Psoas muscle (tissue), 8 donors: Measurements from ENCODE around the gene NANS. TPM values are rescaled to one million over a fixed set of nuclear protein-coding genes. Genes with fewer than 3 reads are reported as not detected.

Experiments used
- ATAC-seq, 4 donors: fragments of 200-7000 bp; cut with Tn5 transposase; one replicate each; pipeline ENCODE4 v1.9.1; 2020; ENCODE audit warnings: moderate library complexity in 3 of 4, mild to moderate bottlenecking in 2 of 4
- DNase-seq, 2 donors: peaks; one replicate each; pipeline ENCODE4 v3.0.0-alpha.2; 2020
- H3K27ac ChIP-seq: fragments of 200-600 bp; one replicate; pipeline ENCODE4 v1.8.0; 2022
- H3K27me3 ChIP-seq, 3 donors: fragments of 200-600 bp in 1 of 3; one replicate each; pipeline versions ENCODE4 v1.6.1 to v1.8.0; 2013 to 2022; ENCODE audit warnings: low read length in 2 of 3, mild to moderate bottlenecking in 2 of 3, moderate library complexity in 1 of 3; ENCODE audit not compliant: insufficient read depth in 3 of 3
- H3K36me3 ChIP-seq, 2 donors: fragments of 200-600 bp in 1 of 2; one replicate each; pipeline versions ENCODE4 v1.6.1 to v1.8.0; 2013 to 2022; ENCODE audit warnings: low read depth in 1 of 2, mild to moderate bottlenecking in 1 of 2, moderate library complexity in 1 of 2; ENCODE audit not compliant: insufficient read depth in 1 of 2
- H3K4me1 ChIP-seq: fragments of 200-600 bp; one replicate; pipeline ENCODE4 v1.8.0; 2022
- H3K4me3 ChIP-seq: fragments of 200-600 bp; one replicate; pipeline ENCODE4 v1.8.0; 2022; ENCODE audit warnings: mild to moderate bottlenecking
- H3K9me3 ChIP-seq: fragments of 200-600 bp; one replicate; pipeline ENCODE4 v1.8.0; 2022
- WGBS, 3 donors: extraction: QIAGEN DNeasy Blood & Tissue Kit; methylation state at CpG; one replicate each; pipeline versions ENCODE4 v1.1.6 to v1.1.7; 2013; 5-methylcytosine and 5-hydroxymethylcytosine counted together
- intact Hi-C, 2 donors: fragments of 100-400 bp; cut with DNase I; formaldehyde crosslinking; loops; one replicate each; pipeline versions ENCODE4 v1.11.0 to v1.14.2; 2022
- polyA plus RNA-seq, 3 donors: library from polyadenylated mRNA; stranded (reverse); fragments of 200-250 nt; gene quantifications; one replicate each; pipeline ENCODE4 v1.2.3, GENCODE V29; 2013
- total RNA-seq, 4 donors: library from RNA; stranded (reverse); fragmentation: NEBNext Ultra II Directional in 2 of 4; extraction: Animal tissue kit (Norgen Biotek cat#: 25700) in 2 of 4; gene quantifications; one replicate each; pipeline versions ENCODE4 v1.2.1 to v1.2.4, GENCODE V29; 2021 to 2023
- TF ChIP-seq, protein P1 (sequence below): fragments of 200-600 bp; IDR thresholded peaks from one replicate; pipeline ENCODE4 v1.8.0; 2022; ENCODE audit warnings: antibody characterized with exemption
- donor health status: healthy with polysubstance abuse.
- donor health status: DM: no; HTN: no; CAD: no; lungs with moderate emphysema.
- donor health status: Bipolar disorder and iron deficiency.
- donor health status: healthy.
- donor health status: DM: yes; HTN: yes; CAD: no.
- donor health status: DM: no; HTN: no; CAD: no.
- donor health status: DM: no; HTN: no; CAD: no.
- donor health status: DM: yes; HTN: yes; CAD: no.

NANS gene
- total and polyA plus RNA-seq, 7 donors: 21.1 to 168 (median 33.2) TPM

GRCh38 chr9:98040212-98040611 lies 16.3 kb upstream of the NANS start:
- Histone ChIP-seq H3K27ac (no peak overlapping the region), H3K4me3 (no peak overlapping the region), H3K4me1 (peaks cover 23% of the 10 kb centered on the region), H3K9me3 (no peaks in the 10 kb centered on the region), H3K27me3 (no peaks in the 10 kb centered on the region), H3K36me3 (no peaks in the 10 kb centered on the region)
- WGBS, 3 donors: 93 to 98% (median 97%) methylated on average over 6 of the region's 6 CpGs
- TF ChIP-seq, protein P1, sequence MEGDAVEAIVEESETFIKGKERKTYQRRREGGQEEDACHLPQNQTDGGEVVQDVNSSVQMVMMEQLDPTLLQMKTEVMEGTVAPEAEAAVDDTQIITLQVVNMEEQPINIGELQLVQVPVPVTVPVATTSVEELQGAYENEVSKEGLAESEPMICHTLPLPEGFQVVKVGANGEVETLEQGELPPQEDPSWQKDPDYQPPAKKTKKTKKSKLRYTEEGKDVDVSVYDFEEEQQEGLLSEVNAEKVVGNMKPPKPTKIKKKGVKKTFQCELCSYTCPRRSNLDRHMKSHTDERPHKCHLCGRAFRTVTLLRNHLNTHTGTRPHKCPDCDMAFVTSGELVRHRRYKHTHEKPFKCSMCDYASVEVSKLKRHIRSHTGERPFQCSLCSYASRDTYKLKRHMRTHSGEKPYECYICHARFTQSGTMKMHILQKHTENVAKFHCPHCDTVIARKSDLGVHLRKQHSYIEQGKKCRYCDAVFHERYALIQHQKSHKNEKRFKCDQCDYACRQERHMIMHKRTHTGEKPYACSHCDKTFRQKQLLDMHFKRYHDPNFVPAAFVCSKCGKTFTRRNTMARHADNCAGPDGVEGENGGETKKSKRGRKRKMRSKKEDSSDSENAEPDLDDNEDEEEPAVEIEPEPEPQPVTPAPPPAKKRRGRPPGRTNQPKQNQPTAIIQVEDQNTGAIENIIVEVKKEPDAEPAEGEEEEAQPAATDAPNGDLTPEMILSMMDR: no peak
- DNase-seq: no peak
- intact Hi-C loops: no loop called here
- ATAC-seq: no peak

DNA sequence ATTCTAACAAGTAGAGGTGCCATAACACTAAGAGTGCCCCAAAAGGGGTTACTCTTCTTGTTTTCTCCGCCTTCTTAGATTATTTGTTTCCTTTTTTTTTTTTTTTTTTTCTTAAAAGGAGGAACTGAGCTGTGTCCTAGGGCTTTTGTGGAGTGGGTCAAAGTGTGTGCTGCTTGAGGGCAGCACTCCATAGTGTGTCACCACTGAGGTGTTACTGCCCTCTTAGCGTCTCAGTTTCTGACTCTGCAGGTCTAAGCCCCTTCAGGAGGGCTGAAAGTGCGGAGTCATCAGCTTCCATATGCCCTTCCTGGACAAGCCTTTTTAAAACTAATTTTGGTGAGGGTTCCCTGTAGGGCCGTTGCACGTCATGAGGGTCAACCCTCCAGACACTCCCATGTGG lies 12.6 kb upstream of the NANS start:
- no peaks in the 10 kb centered on the region for H3K4me1 ChIP-seq
- H3K9me3 ChIP-seq: no peaks in the 10 kb centered on the region
- no peak overlapping the region for H3K27ac ChIP-seq
- TF ChIP-seq, protein P1: no peak
- H3K4me3 ChIP-seq: no peak overlapping the region
- intact Hi-C loops: no loop called here
- no peaks in the 10 kb centered on the region for H3K36me3 ChIP-seq
- WGBS, 3 donors: 77 to 90% (median 90%) methylated on average over 5 of the region's 5 CpGs
- DNase-seq: no peak
- ATAC-seq: no peak
- H3K27me3 ChIP-seq: no peaks in the 10 kb centered on the region

GRCh38 chr9:98045234-98046179 lies 11.0 kb upstream of the NANS start:
- ATAC-seq (no peak), DNase-seq (no peak)
- Histone ChIP-seq H3K27me3 (no peaks in the 10 kb centered on the region), H3K4me3 (peak overlapping the region; percentile 24), H3K27ac (no peak overlapping the region), H3K9me3 (no peaks in the 10 kb centered on the region), H3K36me3 (no peaks in the 10 kb centered on the region), H3K4me1 (no peaks in the 10 kb centered on the region)
- TF ChIP-seq, protein P1: no peak
- intact Hi-C loops: no loop called here
- WGBS, 3 donors: 50 to 68% (median 55%) methylated on average over 6 of the region's 6 CpGs

DNA sequence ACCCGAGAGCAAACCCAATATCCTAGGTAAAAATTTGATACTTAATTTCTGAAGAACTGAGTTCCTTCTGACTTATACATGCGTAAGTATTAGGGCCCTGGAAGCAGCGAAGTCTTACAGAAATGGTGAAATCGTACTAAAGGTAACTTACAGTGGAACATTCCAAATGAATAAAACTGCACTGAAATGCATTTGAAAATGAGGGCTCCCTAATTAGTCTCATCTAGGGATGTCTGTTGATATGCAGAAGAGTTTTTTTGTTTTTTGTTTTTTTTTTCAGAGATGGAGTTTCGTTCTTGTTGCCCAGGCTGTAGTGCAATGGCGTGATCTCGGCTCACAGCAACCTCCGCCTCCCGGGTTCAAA lies 10.4 kb upstream of the NANS start:
- Histone ChIP-seq H3K27ac (no peak overlapping the region), H3K27me3 (no peaks in the 10 kb centered on the region), H3K4me1 (no peaks in the 10 kb centered on the region), H3K4me3 (no peak overlapping the region), H3K36me3 (no peaks in the 10 kb centered on the region), H3K9me3 (no peaks in the 10 kb centered on the region)
- TF ChIP-seq, protein P1: no peak
- no peak for DNase-seq
- ATAC-seq: no peak
- intact Hi-C loops: no loop called here
- WGBS, 3 donors: 96 to 98% (median 96%) methylated on average over 9 of the region's 9 CpGs
